Measurements from ENCODE around the gene NRCAM. TPM values are rescaled to one million over a fixed set of nuclear protein-coding genes. Genes with fewer than 3 reads are reported as not detected.

The NRCAM gene
- total RNA-seq, 1 experiment from 2014 or later: 2.7 TPM

DNA sequence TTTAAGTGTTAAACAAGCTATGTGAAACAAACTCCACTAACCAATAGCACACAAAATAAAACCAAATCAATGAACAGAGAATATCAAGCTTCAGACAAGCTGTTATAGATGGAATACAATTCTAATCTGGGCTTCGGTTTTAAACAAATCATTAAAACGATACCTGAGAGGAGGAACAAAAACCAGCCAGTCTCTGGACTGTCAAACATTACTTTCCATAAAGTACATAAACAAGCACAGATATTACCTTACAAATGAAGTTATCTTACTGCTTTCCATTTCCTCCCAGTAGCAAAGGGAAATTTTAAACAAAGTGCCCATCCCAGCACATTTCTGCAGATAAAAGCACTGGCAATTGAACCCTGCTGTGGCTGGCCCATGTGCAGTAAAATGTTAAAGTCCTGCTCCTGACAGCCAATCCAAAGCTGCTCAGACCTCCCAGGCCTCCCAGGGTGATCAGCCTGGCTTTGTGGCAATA is 128.0 kb downstream of the NRCAM start:
- Mint-ChIP-seq H3K27me3 (ENCODE audit: low read depth) (no peaks in the 10 kb centered on the region), H3K4me1 (peaks cover 61% of the 10 kb centered on the region), H3K9me3 (no peaks in the 10 kb centered on the region), H3K4me3 (no peak overlapping the region), H3K36me3 (no peaks in the 10 kb centered on the region), H3K27ac (no peak overlapping the region)
- no peak for TF ChIP-seq ERG (CRISPR knock-in tag; IDR thresholded peaks at IDR 0.05)
- no peak for TF ChIP-seq GTF2I (CRISPR knock-in tag; conservative IDR thresholded peaks at IDR 0.05)
- no peak for TF ChIP-seq NR1H2 (CRISPR knock-in tag; IDR thresholded peaks at IDR 0.05)
- TF ChIP-seq SMAD4 (CRISPR knock-in tag; IDR thresholded peaks at IDR 0.05): no peak
- TF ChIP-seq MXD4 (CRISPR knock-in tag; IDR thresholded peaks at IDR 0.05; ENCODE audit: borderline replicate concordance): no peak
- TF ChIP-seq CREM (CRISPR knock-in tag; IDR thresholded peaks at IDR 0.05): no peak
- no peak for TF ChIP-seq FOXP1 (CRISPR knock-in tag; IDR thresholded peaks at IDR 0.05; ENCODE audit: borderline replicate concordance)
- no peak for TF ChIP-seq ZBTB21 (CRISPR knock-in tag; IDR thresholded peaks at IDR 0.05; ENCODE audit: borderline replicate concordance)
- no peak for TF ChIP-seq ZSCAN18 (CRISPR knock-in tag; IDR thresholded peaks at IDR 0.05)
- TF ChIP-seq, protein P1, sequence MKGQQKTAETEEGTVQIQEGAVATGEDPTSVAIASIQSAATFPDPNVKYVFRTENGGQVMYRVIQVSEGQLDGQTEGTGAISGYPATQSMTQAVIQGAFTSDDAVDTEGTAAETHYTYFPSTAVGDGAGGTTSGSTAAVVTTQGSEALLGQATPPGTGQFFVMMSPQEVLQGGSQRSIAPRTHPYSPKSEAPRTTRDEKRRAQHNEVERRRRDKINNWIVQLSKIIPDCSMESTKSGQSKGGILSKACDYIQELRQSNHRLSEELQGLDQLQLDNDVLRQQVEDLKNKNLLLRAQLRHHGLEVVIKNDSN (CRISPR knock-in tag; IDR thresholded peaks at IDR 0.05): no peak
- no peak for TF ChIP-seq MAX (CRISPR knock-in tag; IDR thresholded peaks at IDR 0.05)
- TF ChIP-seq TEAD1 (CRISPR knock-in tag; IDR thresholded peaks at IDR 0.05): no peak
- no peak for TF ChIP-seq ATF1 (CRISPR knock-in tag; IDR thresholded peaks at IDR 0.05)
- no peak for TF ChIP-seq ZNF219 (CRISPR knock-in tag; IDR thresholded peaks at IDR 0.05; ENCODE audit: borderline replicate concordance)
- TF ChIP-seq MYBL2 (CRISPR knock-in tag; IDR thresholded peaks at IDR 0.05): no peak
- no peak for TF ChIP-seq GABPB1 (CRISPR knock-in tag; IDR thresholded peaks at IDR 0.05)
- no peak for TF ChIP-seq GRHL2 (CRISPR knock-in tag; IDR thresholded peaks at IDR 0.05; ENCODE audit: insufficient replicate concordance, severe bottlenecking)
- no peak for TF ChIP-seq ELF4 (CRISPR knock-in tag; IDR thresholded peaks at IDR 0.05; ENCODE audit: low read depth)
- no peak for TF ChIP-seq IRF1 (CRISPR knock-in tag; IDR thresholded peaks at IDR 0.05)
- TF ChIP-seq ZNF416 (CRISPR knock-in tag; IDR thresholded peaks at IDR 0.05): no peak
- POLR2A ChIA-PET: no interaction called here
- CTCF ChIA-PET: interaction anchor here (1.1 kb wide), 1 partner anchor 124 kb away, joined by 3 read pairs; no protein-coding TSS in a partner anchor
- DNase-seq (ENCODE audit: low spot score) (no peak), ATAC-seq (peak; percentile 84)

DNA sequence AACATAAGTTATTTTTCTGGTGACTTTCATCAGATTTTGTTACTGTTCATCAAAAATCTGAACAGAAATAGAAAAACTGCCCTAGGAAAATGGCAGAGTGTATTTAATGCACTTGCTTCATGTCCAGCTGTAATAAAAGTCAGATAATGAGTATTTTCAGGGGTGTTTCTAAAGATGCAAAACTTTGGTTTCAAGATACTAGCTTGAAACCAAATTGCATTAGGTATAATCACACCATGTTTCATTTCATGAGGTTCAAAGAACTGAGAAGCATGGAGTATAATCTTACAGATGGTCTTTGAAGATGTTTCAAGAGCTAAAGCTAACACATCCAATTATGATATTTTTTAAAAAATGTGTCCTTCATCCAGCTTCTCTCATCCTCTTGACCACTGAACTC is 128.9 kb downstream of the NRCAM start:
- DNase-seq (ENCODE audit: low spot score): no peak
- CTCF ChIA-PET: no interaction called here
- H3K27me3 Mint-ChIP-seq (ENCODE audit: low read depth): no peaks in the 10 kb centered on the region
- no peak overlapping the region for H3K27ac Mint-ChIP-seq
- no peak overlapping the region for H3K4me3 Mint-ChIP-seq
- ATAC-seq: no peak
- no peaks in the 10 kb centered on the region for H3K36me3 Mint-ChIP-seq
- no peaks in the 10 kb centered on the region for H3K9me3 Mint-ChIP-seq
- POLR2A ChIA-PET: no interaction called here
- peaks cover 66% of the 10 kb centered on the region for H3K4me1 Mint-ChIP-seq
- no peak for TF ChIP-seq ELF4 (CRISPR knock-in tag; IDR thresholded peaks at IDR 0.05; ENCODE audit: low read depth)
- TF ChIP-seq ATF6 (CRISPR knock-in tag; IDR thresholded peaks at IDR 0.05): no peak
- TF ChIP-seq, protein P2, sequence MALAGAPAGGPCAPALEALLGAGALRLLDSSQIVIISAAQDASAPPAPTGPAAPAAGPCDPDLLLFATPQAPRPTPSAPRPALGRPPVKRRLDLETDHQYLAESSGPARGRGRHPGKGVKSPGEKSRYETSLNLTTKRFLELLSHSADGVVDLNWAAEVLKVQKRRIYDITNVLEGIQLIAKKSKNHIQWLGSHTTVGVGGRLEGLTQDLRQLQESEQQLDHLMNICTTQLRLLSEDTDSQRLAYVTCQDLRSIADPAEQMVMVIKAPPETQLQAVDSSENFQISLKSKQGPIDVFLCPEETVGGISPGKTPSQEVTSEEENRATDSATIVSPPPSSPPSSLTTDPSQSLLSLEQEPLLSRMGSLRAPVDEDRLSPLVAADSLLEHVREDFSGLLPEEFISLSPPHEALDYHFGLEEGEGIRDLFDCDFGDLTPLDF (CRISPR knock-in tag; IDR thresholded peaks at IDR 0.05): no peak
- TF ChIP-seq MXD4 (CRISPR knock-in tag; IDR thresholded peaks at IDR 0.05; ENCODE audit: borderline replicate concordance): no peak
- TF ChIP-seq KAT7 (CRISPR knock-in tag; IDR thresholded peaks at IDR 0.05; ENCODE audit: borderline replicate concordance): no peak
- TF ChIP-seq TEAD4 (CRISPR knock-in tag; IDR thresholded peaks at IDR 0.05): no peak
- TF ChIP-seq RORB (CRISPR knock-in tag; IDR thresholded peaks at IDR 0.05): no peak
- no peak for TF ChIP-seq CREM (CRISPR knock-in tag; IDR thresholded peaks at IDR 0.05)
- no peak for TF ChIP-seq NR2C2 (CRISPR knock-in tag; IDR thresholded peaks at IDR 0.05)
- no peak for TF ChIP-seq IRF2 (CRISPR knock-in tag; IDR thresholded peaks at IDR 0.05; ENCODE audit: borderline replicate concordance, low read depth)
- TF ChIP-seq, protein P1 (CRISPR knock-in tag; IDR thresholded peaks at IDR 0.05): no peak
- no peak for TF ChIP-seq OVOL2 (CRISPR knock-in tag; IDR thresholded peaks at IDR 0.05; ENCODE audit: borderline replicate concordance)
- no peak for TF ChIP-seq ZNF219 (CRISPR knock-in tag; IDR thresholded peaks at IDR 0.05; ENCODE audit: borderline replicate concordance)
